ENCODE results near the gene CAP2. TPM values are rescaled to one million over a fixed set of nuclear protein-coding genes. Genes with fewer than 3 reads are reported as not detected.

CAP2 gene
- total and polyA plus RNA-seq, 9 of the 15 experiments (the other 6 are each of a cell fraction or from before 2014, with no cell fraction given): not detected

- in situ Hi-C loops (cut with MboI) (no loop called here), intact Hi-C loops (cut with micrococcal nuclease) (no loop called here)
- Histone ChIP-seq H3K4me1 (replicated peaks in 1 of 2; ENCODE audit: control insufficient read depth in 2 of 2, insufficient read depth in 2 of 2, low read length in 2 of 2) (no peaks in the 10 kb centered on the region), H3K4me2 (ENCODE audit: insufficient read depth, low read length) (no peak overlapping the region), H3K27ac (ENCODE audit: extremely low read depth, low read depth, low read length) (no peak overlapping the region), H3K36me3 (ENCODE audit: control insufficient read depth, insufficient read depth, low read length) (no peaks in the 10 kb centered on the region), H2AFZ (ENCODE audit: low read depth, low read length) (no peak overlapping the region), H3K9me3 (replicated peaks; ENCODE audit: control insufficient read depth, insufficient read depth, low read depth, low read length) (no peaks in the 10 kb centered on the region), H4K20me1 (replicated peaks; ENCODE audit: control insufficient read depth, insufficient read depth, low read length) (no peaks in the 10 kb centered on the region), H3K4me3 (no peak overlapping the region), H3K79me2 (ENCODE audit: control insufficient read depth, insufficient read depth, low read length) (no peaks in the 10 kb centered on the region), H3K27me3 (ENCODE audit: control insufficient read depth in 2 of 2, insufficient read depth in 2 of 2, low read length in 2 of 2) (peaks cover 0 to 19% of the 10 kb centered on the region in 2 experiments; a peak in 3 of 5 replicates), H3K9me1 (ENCODE audit: control insufficient read depth, insufficient read depth, low read length) (no peaks in the 10 kb centered on the region), H3K9ac (ENCODE audit: insufficient read depth in 1 of 2, low read depth in 2 of 2, low read length in 2 of 2) (no peak overlapping the region)
- FAIRE-seq (no peak), ATAC-seq (no peak), DNase-seq (ENCODE audit: extremely low read depth in 1 of 4, low spot score in 3 of 4) (no peak)
- CTCF ChIA-PET (ENCODE audit: low intra/inter-chr PET ratio): no interaction called here
- 0% methylated on average over 4 of the region's 4 CpGs for WGBS (ENCODE audit: insufficient coverage, low coverage, missing lambda C conversion rate)
- no TSS peak for BruUV-seq (replicated peaks)
- POLR2A ChIA-PET: interaction anchor here (0.6 kb wide), 1 partner anchor 411 kb away, joined by 3 read pairs; no protein-coding TSS in a partner anchor
- TF ChIP-seq ATF4 (CRISPR knock-in tag; IDR thresholded peaks at IDR 0.05) (no peak), FOXA3 (CRISPR knock-in tag; conservative IDR thresholded peaks at IDR 0.05 in 1 of 2, IDR thresholded peaks at IDR 0.05 in 1 of 2) (no peak), ATF7 (IDR thresholded peaks at IDR 0.05) (no peak), EGR1 (conservative IDR thresholded peaks at IDR 0.05) (no peak), STAG1 (CRISPR knock-in tag; IDR thresholded peaks at IDR 0.05; ENCODE audit: borderline replicate concordance) (no peak), TBP (optimal IDR thresholded peaks at IDR 0.05; ENCODE audit: low read depth, low read length) (no peak), HNRNPUL1 (IDR thresholded peaks at IDR 0.05; ENCODE audit: low read length) (no peak), MYNN (IDR thresholded peaks at IDR 0.05) (no peak), MYNN (CRISPR knock-in tag; IDR thresholded peaks at IDR 0.05) (no peak), FOXO4 (CRISPR knock-in tag; IDR thresholded peaks at IDR 0.05) (no peak)
- TF ChIP-seq, protein P1, sequence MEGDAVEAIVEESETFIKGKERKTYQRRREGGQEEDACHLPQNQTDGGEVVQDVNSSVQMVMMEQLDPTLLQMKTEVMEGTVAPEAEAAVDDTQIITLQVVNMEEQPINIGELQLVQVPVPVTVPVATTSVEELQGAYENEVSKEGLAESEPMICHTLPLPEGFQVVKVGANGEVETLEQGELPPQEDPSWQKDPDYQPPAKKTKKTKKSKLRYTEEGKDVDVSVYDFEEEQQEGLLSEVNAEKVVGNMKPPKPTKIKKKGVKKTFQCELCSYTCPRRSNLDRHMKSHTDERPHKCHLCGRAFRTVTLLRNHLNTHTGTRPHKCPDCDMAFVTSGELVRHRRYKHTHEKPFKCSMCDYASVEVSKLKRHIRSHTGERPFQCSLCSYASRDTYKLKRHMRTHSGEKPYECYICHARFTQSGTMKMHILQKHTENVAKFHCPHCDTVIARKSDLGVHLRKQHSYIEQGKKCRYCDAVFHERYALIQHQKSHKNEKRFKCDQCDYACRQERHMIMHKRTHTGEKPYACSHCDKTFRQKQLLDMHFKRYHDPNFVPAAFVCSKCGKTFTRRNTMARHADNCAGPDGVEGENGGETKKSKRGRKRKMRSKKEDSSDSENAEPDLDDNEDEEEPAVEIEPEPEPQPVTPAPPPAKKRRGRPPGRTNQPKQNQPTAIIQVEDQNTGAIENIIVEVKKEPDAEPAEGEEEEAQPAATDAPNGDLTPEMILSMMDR (IDR thresholded peaks at IDR 0.05 in 2 of 3, conservative IDR thresholded peaks at IDR 0.05 in 1 of 3; ENCODE audit: insufficient read depth in 2 of 3, low read depth in 1 of 3, low read length in 3 of 3): no peak
These were observed 24.4 kb downstream of the CAP2 start for GRCh38 chr6:17417817-17418216.
